GM12891 (cell line): ENCODE data around the gene CPM.
"Not testable (repeated sequence)": the region's sequence is repeated elsewhere in the genome, so short reads cannot be mapped to it uniquely, and the experiment has no call there.

Experiments used
- DNase-seq: peaks from one replicate; pipeline ENCODE4 v3.0.0; 2011; ENCODE audit warnings: low spot score; ENCODE audit not compliant: insufficient read length
- FAIRE-seq: peaks from 2 replicates; lab custom pipeline; 2011; peaks lifted over from hg19 to GRCh38; lab: Jason Lieb, UNC
- PAX5 ChIP-seq: IDR thresholded peaks from 2 replicates; pipeline ENCODE4 v1.6.1; 2011; ENCODE audit warnings: low read length, moderate library complexity, mild to moderate bottlenecking; ENCODE audit not compliant: insufficient read depth, severe bottlenecking
- POLR2A ChIP-seq: IDR thresholded peaks from 2 replicates; pipeline ENCODE4 v1.6.1; 2011; ENCODE audit warnings: low read depth, low read length, control low read depth
- POLR2AphosphoS5 ChIP-seq: IDR thresholded peaks from 2 replicates; pipeline ENCODE4 v1.6.1; 2011; ENCODE audit warnings: low read depth, low read length, control low read depth
- POU2F2 ChIP-seq: IDR thresholded peaks from 2 replicates; pipeline ENCODE4 v1.6.1; 2011; ENCODE audit warnings: low read depth, mild to moderate bottlenecking, control low read depth, low read length, moderate library complexity
- SPI1 ChIP-seq: IDR thresholded peaks from 2 replicates; pipeline ENCODE4 v1.6.1; 2011; ENCODE audit warnings: low read depth, low read length, control low read depth
- TAF1 ChIP-seq: IDR thresholded peaks from 2 replicates; pipeline ENCODE4 v1.6.1; 2011; ENCODE audit warnings: low read depth, low read length, control low read depth

CPM gene

GRCh38 chr12:68809190-68810026, 123.6 kb downstream of the CPM start:
- FAIRE-seq: no peak
- no peak for DNase-seq
- no peak for TF ChIP-seq TAF1
- no peak for TF ChIP-seq POLR2A
- TF ChIP-seq PAX5: no peak
- TF ChIP-seq SPI1: no peak
- TF ChIP-seq POU2F2: no peak
- TF ChIP-seq POLR2AphosphoS5: no peak

- peak; percentile 99 for TF ChIP-seq POLR2AphosphoS5
- TF ChIP-seq PAX5: no peak
- TF ChIP-seq TAF1: peak; percentile 95
- TF ChIP-seq POU2F2: peak; percentile 96
- TF ChIP-seq SPI1: no peak
- TF ChIP-seq POLR2A: peak; percentile 99
- DNase-seq (peak; percentile 56), FAIRE-seq (peak; percentile 94)
These were observed 124.4 kb downstream of the CPM start for GRCh38 chr12:68808388-68809189.

GRCh38 chr12:68807576-68808387, 125.2 kb downstream of the CPM start, which contains the start of gene MDM2:
MDM2 (plus strand) TSS chr12:68808177; CDS start chr12:68808478, 301 bp downstream.
- DNase-seq (peak; percentile 91), FAIRE-seq (peak; percentile 96)
- no peak for TF ChIP-seq PAX5
- TF ChIP-seq POU2F2: peak; percentile 65; the same call in 1 of the 2 replicates
- peak; percentile 87 for TF ChIP-seq POLR2A
- TF ChIP-seq TAF1: 0 out of 2 replicates have a peak, but pooled peaks have one; percentile 47
- TF ChIP-seq POLR2AphosphoS5: peak; percentile 81; the same call in 1 of the 2 replicates
- peak; percentile 30; the same call in 1 of the 2 replicates for TF ChIP-seq SPI1

GRCh38 chr12:68807274-68807575, 125.7 kb downstream of the CPM start:
- FAIRE-seq: not testable (repeated sequence)

GRCh38 chr12:68806488-68807237, 126.3 kb downstream of the CPM start:
- FAIRE-seq: no peak
- TF ChIP-seq POU2F2: no peak
- TF ChIP-seq TAF1: no peak
- TF ChIP-seq POLR2AphosphoS5: no peak
- TF ChIP-seq SPI1: no peak
- TF ChIP-seq POLR2A: no peak
- no peak for TF ChIP-seq PAX5
- no peak for DNase-seq

More at GRCh38 chr12:68807274-68807575, 125.7 kb downstream of the CPM start:
- DNase-seq: not testable (repeated sequence)

GRCh38 chr12:68805592-68806120, 127.3 kb downstream of the CPM start:
- DNase-seq: no peak
- no peak for TF ChIP-seq POU2F2
- TF ChIP-seq SPI1: no peak
- no peak for TF ChIP-seq POLR2A
- no peak for TF ChIP-seq POLR2AphosphoS5
- TF ChIP-seq TAF1: no peak
- no peak for TF ChIP-seq PAX5
- no peak for FAIRE-seq

- DNase-seq: no peak
- TF ChIP-seq TAF1 (no peak), PAX5 (no peak), POLR2AphosphoS5 (no peak), POU2F2 (no peak), POLR2A (no peak), SPI1 (no peak)
- no peak for FAIRE-seq
These were observed 128.0 kb downstream of the CPM start for GRCh38 chr12:68804657-68805591.
